ENCODE measurements around the gene EPAS1. TPM values are rescaled to one million over a fixed set of nuclear protein-coding genes. Genes with fewer than 3 reads are reported as not detected.
A peak's percentile ranks its signal among the peaks of the same experiment; 100 is the strongest.

The EPAS1 gene
- polyA plus RNA-seq, 1 of the 3 experiments (the other 2 are of a cell fraction): 69.2 TPM

GRCh38 chr2:46269001-46269400 is 28.2 kb upstream of the EPAS1 start (continued):
- TF ChIP-seq, protein P1, sequence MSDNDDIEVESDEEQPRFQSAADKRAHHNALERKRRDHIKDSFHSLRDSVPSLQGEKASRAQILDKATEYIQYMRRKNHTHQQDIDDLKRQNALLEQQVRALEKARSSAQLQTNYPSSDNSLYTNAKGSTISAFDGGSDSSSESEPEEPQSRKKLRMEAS (IDR thresholded peaks at IDR 0.05; ENCODE audit: low read depth): no peak
- TF ChIP-seq FOSL2 (IDR thresholded peaks at IDR 0.05; ENCODE audit: borderline replicate concordance, low read depth): no peak

GRCh38 chr2:46269544-46270273 is 27.5 kb upstream of the EPAS1 start:
- no peaks in the 10 kb centered on the region for H3K9me2 ChIP-seq
- H3K27ac ChIP-seq (ENCODE audit: low read depth in 2 of 2, low read length in 1 of 2): no peak overlapping the region
- H3K4me2 ChIP-seq: peak overlapping the region; percentile 7; the same call in 1 of the 2 replicates
- 88% methylated on average over 11 of the region's 11 CpGs for WGBS (ENCODE audit: low lambda C conversion rate)
- H4K20me1 ChIP-seq (ENCODE audit: insufficient read depth): no peaks in the 10 kb centered on the region
- H3K4me1 ChIP-seq (ENCODE audit: control insufficient read depth in 1 of 2, insufficient read depth in 2 of 2, low read depth in 1 of 2, low read length in 1 of 2): peaks cover 9 to 10% of the 10 kb centered on the region in 2 experiments; a peak in 3 of 4 replicates
- H3K79me2 ChIP-seq (ENCODE audit: insufficient read depth): no peaks in the 10 kb centered on the region
- no peak overlapping the region for H3K9ac ChIP-seq
- ChIA-PET POLR2A (no interaction called here), CTCF (interaction anchor here (1.2 to 1.4 kb wide), 2 partner anchors 12 to 20 kb away, joined by 4 to 6 read pairs; no protein-coding TSS in a partner anchor)
- no peak overlapping the region for H3K4me3 ChIP-seq (ENCODE audit: low read depth in 2 of 2, low read length in 1 of 2)
- DNase-seq: no peak
- H3K9me3 ChIP-seq: no peaks in the 10 kb centered on the region
- H3K27me3 ChIP-seq (ENCODE audit: insufficient read depth): no peaks in the 10 kb centered on the region
- TF ChIP-seq MXI1 (IDR thresholded peaks at IDR 0.05; ENCODE audit: low read depth, low read length) (no peak), RCOR1 (IDR thresholded peaks at IDR 0.05; ENCODE audit: low read length) (no peak)
- TF ChIP-seq, protein P2, sequence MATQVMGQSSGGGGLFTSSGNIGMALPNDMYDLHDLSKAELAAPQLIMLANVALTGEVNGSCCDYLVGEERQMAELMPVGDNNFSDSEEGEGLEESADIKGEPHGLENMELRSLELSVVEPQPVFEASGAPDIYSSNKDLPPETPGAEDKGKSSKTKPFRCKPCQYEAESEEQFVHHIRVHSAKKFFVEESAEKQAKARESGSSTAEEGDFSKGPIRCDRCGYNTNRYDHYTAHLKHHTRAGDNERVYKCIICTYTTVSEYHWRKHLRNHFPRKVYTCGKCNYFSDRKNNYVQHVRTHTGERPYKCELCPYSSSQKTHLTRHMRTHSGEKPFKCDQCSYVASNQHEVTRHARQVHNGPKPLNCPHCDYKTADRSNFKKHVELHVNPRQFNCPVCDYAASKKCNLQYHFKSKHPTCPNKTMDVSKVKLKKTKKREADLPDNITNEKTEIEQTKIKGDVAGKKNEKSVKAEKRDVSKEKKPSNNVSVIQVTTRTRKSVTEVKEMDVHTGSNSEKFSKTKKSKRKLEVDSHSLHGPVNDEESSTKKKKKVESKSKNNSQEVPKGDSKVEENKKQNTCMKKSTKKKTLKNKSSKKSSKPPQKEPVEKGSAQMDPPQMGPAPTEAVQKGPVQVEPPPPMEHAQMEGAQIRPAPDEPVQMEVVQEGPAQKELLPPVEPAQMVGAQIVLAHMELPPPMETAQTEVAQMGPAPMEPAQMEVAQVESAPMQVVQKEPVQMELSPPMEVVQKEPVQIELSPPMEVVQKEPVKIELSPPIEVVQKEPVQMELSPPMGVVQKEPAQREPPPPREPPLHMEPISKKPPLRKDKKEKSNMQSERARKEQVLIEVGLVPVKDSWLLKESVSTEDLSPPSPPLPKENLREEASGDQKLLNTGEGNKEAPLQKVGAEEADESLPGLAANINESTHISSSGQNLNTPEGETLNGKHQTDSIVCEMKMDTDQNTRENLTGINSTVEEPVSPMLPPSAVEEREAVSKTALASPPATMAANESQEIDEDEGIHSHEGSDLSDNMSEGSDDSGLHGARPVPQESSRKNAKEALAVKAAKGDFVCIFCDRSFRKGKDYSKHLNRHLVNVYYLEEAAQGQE (IDR thresholded peaks at IDR 0.05; ENCODE audit: low read depth, low read length): no peak
- H3K36me3 ChIP-seq (replicated peaks in 1 of 2; ENCODE audit: control insufficient read depth in 1 of 2, insufficient read depth in 2 of 2, low read length in 1 of 2): no peaks in the 10 kb centered on the region
- peaks cover 10% of the 10 kb centered on the region for H3F3A ChIP-seq (replicated peaks; ENCODE audit: insufficient read depth)
- H2AFZ ChIP-seq (ENCODE audit: low read depth): no peak overlapping the region

DNA sequence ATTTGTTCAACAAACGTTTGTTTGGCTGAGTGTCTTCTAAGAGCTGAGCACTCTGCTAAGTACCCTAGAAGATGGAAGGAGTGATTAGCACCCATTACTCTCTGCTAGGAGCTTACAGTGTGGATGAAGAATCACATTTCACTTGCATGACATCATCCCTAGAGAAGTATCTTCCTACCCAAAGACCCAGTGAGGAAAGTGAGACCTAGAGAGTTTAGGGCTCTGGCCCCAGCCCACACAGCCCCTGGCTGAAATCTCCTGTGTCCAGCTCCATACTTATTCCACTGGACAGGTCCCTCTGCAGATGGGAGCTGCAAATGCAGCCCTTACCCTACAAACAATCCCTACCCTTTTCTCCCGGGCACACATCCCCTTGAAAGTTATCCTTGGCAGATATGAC is 26.8 kb upstream of the EPAS1 start:
- Histone ChIP-seq H3K4me3 (ENCODE audit: low read depth in 2 of 2, low read length in 1 of 2) (no peak overlapping the region), H3K27me3 (ENCODE audit: insufficient read depth) (no peaks in the 10 kb centered on the region), H3K4me2 (peak overlapping the region; percentile 7; the same call in 1 of the 2 replicates), H3F3A (replicated peaks; ENCODE audit: insufficient read depth) (peaks cover 10% of the 10 kb centered on the region), H3K36me3 (replicated peaks in 1 of 2; ENCODE audit: control insufficient read depth in 1 of 2, insufficient read depth in 2 of 2, low read length in 1 of 2) (no peaks in the 10 kb centered on the region), H3K79me2 (ENCODE audit: insufficient read depth) (no peaks in the 10 kb centered on the region), H3K9me2 (no peaks in the 10 kb centered on the region), H3K4me1 (ENCODE audit: control insufficient read depth in 1 of 2, insufficient read depth in 2 of 2, low read depth in 1 of 2, low read length in 1 of 2) (peaks cover 9 to 10% of the 10 kb centered on the region in 2 experiments; a peak in 3 of 4 replicates), H3K9ac (no peak overlapping the region), H3K27ac (ENCODE audit: low read depth in 2 of 2, low read length in 1 of 2) (no peak overlapping the region), H4K20me1 (ENCODE audit: insufficient read depth) (no peaks in the 10 kb centered on the region), H3K9me3 (no peaks in the 10 kb centered on the region), H2AFZ (ENCODE audit: low read depth) (no peak overlapping the region)
- 51% methylated on average over 2 of the region's 2 CpGs for WGBS (ENCODE audit: low lambda C conversion rate)
- POLR2A ChIA-PET: no interaction called here
- CTCF ChIA-PET: interaction anchor here (0.9 to 1.4 kb wide), 4 partner anchors 11 to 207 kb away, joined by 3 to 6 read pairs (median 4); no protein-coding TSS in a partner anchor
- 0 out of 2 replicates have a peak, but pooled peaks have one; percentile 15 for TF ChIP-seq JUND (IDR thresholded peaks at IDR 0.05)
- no peak for TF ChIP-seq SIN3A (IDR thresholded peaks at IDR 0.05; ENCODE audit: borderline replicate concordance, low read depth, low read length)
- DNase-seq: no peak
